Thyroid gland (tissue), 4 donors: Measurements from ENCODE around the gene RPS6KA1. TPM values are rescaled to one million over a fixed set of nuclear protein-coding genes. Genes with fewer than 3 reads are reported as not detected.

Source experiments
- DNase-seq, 2 donors: peaks; one replicate each; pipeline ENCODE4 v3.0.0-alpha.2; 2019
- H3K27ac ChIP-seq, 3 donors: fragments of 200-600 bp; sonication (generic); 1 replicate in 2 of 3; 2 replicates in 1 of 3; pipeline ENCODE4 v1.5.1; 2016 to 2019; ENCODE audit warnings: mild to moderate bottlenecking in 1 of 3, moderate library complexity in 1 of 3
- H3K27me3 ChIP-seq: fragments of 200-600 bp; sonication (generic); one replicate; pipeline ENCODE4 v1.5.1; 2019
- H3K36me3 ChIP-seq, 2 donors: fragments of 200-600 bp; sonication (generic); one replicate each; pipeline ENCODE4 v1.5.1; 2016 to 2019
- H3K4me1 ChIP-seq, 2 donors: fragments of 200-600 bp; sonication (generic); one replicate each; pipeline ENCODE4 v1.5.1; 2017 to 2019
- H3K4me3 ChIP-seq, 3 donors: fragments of 200-600 bp; sonication (generic); replicated peaks in 1 of 3; 1 replicate in 2 of 3; 2 replicates in 1 of 3; pipeline ENCODE4 v1.5.1; 2016; ENCODE audit warnings: mild to moderate bottlenecking in 1 of 3
- H3K9me3 ChIP-seq: fragments of 200-600 bp; sonication (generic); one replicate; pipeline ENCODE4 v1.5.1; 2017
- CTCF ChIP-seq, 6 experiments: fragments of 200-600 bp in 3 of 6; fragments of 450-650 bp in 3 of 6; sonication (generic) in 3 of 6; IDR thresholded peaks; one replicate each; pipeline ENCODE4 v1.5.1; 2016 to 2019; ENCODE audit warnings: antibody characterized with exemption in 6 of 6, mild to moderate bottlenecking in 2 of 6, inconsistent platforms in 1 of 6, moderate library complexity in 1 of 6
- POLR2A ChIP-seq, 2 donors: fragments of 450-650 bp; IDR thresholded peaks; one replicate each; pipeline ENCODE4 v1.6.1; 2017; ENCODE audit warnings: antibody characterized with exemption in 2 of 2, mild to moderate bottlenecking in 2 of 2, moderate library complexity in 1 of 2
- WGBS, 2 donors: methylation state at CpG; one replicate each; pipeline ENCODE4 v1.1.5; 2017; 5-methylcytosine and 5-hydroxymethylcytosine counted together
- intact Hi-C: fragments of 100-400 bp; cut with DNase I; formaldehyde crosslinking; loops from one replicate; pipeline ENCODE4 v1.15.1; 2023
- total RNA-seq, 4 donors: library from RNA; depleted of rRNA; stranded (reverse); fragments of >200 nt; gene quantifications; one replicate each; pipeline ENCODE4 v1.2.3, GENCODE V29; 2016

RPS6KA1 gene
- total RNA-seq, 4 donors from 2014 or later: 55.8 to 98.6 (median 76.3) TPM

DNA sequence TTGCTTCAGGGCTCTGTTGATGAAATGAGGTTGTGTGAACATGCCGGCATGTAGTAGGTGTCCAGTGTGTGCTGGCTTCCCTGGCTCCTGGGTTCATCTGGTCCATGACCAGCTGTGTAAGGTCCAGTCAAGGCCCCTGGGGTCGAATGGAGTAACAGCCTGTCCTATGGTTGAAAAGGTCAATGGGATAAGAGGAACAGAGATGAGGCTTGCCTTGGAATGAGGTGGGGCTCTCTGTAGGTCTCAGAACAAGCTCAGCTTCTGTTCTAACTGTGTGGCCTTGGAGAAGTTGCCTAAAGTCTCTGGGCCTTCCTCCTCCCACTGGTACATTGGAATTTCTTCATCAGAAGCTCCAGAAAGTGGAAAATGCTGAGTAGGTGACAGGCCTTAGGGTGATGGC, 26.6 kb downstream of the RPS6KA1 start:
- Histone ChIP-seq H3K27me3 (no peaks in the 10 kb centered on the region), H3K4me1 (no peaks in the 10 kb centered on the region), H3K9me3 (no peaks in the 10 kb centered on the region), H3K4me3 (no peak overlapping the region), H3K36me3 (peaks cover 60 to 66% of the 10 kb centered on the region in 2 donors), H3K27ac (no peak overlapping the region)
- TF ChIP-seq CTCF (IDR thresholded peaks at IDR 0.05): no peak
- no peak for TF ChIP-seq POLR2A (IDR thresholded peaks at IDR 0.05)
- DNase-seq: no peak
- 86 to 93% methylated on average over 2 of the region's 2 CpGs for WGBS, 2 donors
- intact Hi-C loops: no loop called here

GRCh38 chr1:26557008-26557407, 27.4 kb downstream of the RPS6KA1 start:
- WGBS, 2 donors: 90 to 96% methylated on average over 14 of the region's 14 CpGs
- Histone ChIP-seq H3K4me1 (no peaks in the 10 kb centered on the region), H3K27me3 (no peaks in the 10 kb centered on the region), H3K4me3 (no peak overlapping the region), H3K9me3 (no peaks in the 10 kb centered on the region), H3K36me3 (peaks cover 59 to 67% of the 10 kb centered on the region in 2 donors), H3K27ac (no peak overlapping the region)
- TF ChIP-seq CTCF (IDR thresholded peaks at IDR 0.05) (no peak), POLR2A (IDR thresholded peaks at IDR 0.05) (no peak)
- intact Hi-C loops: no loop called here
- no peak for DNase-seq

DNA sequence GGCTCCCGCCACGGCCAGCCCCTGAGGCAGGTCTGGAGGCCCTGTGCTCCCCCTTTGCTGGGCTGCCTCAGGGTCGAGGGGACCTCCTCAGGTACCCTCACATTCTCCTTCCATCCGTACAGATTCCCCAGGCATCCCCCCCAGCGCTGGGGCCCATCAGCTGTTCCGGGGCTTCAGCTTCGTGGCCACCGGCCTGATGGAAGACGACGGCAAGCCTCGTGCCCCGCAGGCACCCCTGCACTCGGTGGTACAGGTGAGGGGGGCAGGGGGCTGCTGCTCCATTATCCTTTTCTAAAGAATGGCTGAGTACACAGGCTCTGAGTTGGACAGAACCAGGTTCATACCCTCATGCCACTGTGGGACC, 29.1 kb downstream of the RPS6KA1 start:
- H3K4me3 ChIP-seq: no peak overlapping the region
- no peak for TF ChIP-seq POLR2A (IDR thresholded peaks at IDR 0.05)
- no peak for TF ChIP-seq CTCF (IDR thresholded peaks at IDR 0.05)
- WGBS, 2 donors: 93 to 95% methylated on average over 10 to 13 of the region's 13 CpGs
- H3K9me3 ChIP-seq: no peaks in the 10 kb centered on the region
- intact Hi-C loops: no loop called here
- H3K36me3 ChIP-seq: peaks cover 62 to 64% of the 10 kb centered on the region in 2 donors
- DNase-seq: no peak
- H3K27me3 ChIP-seq: no peaks in the 10 kb centered on the region
- no peak overlapping the region for H3K27ac ChIP-seq
- H3K4me1 ChIP-seq: no peaks in the 10 kb centered on the region

DNA sequence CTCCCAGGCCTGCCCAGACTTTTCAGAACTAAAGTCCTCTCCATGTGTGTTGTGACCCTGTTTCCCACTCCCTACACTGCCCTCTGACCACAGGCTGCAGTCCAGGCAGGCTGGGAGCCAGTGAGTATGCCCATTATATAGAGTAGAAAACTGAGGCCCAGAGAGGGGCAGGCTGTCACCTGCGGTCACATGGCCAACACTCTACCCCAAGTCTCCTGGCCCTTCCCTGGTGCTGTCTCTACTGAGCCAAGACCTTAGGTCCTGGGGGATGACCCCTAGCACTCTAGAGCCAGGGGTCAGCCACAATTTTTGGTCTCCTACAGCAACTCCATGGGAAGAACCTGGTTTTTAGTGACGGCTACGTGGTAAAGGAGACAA, 30.8 kb downstream of the RPS6KA1 start:
- 92 to 100% methylated on average over 2 to 3 of the region's 3 CpGs for WGBS, 2 donors
- intact Hi-C loops: no loop called here
- no peak for DNase-seq
- H3K27ac ChIP-seq: no peak overlapping the region
- H3K36me3 ChIP-seq: peaks cover 47% of the 10 kb centered on the region in 2 donors
- TF ChIP-seq POLR2A (IDR thresholded peaks at IDR 0.05) (no peak), CTCF (IDR thresholded peaks at IDR 0.05) (no peak)
- H3K9me3 ChIP-seq: no peaks in the 10 kb centered on the region
- H3K4me3 ChIP-seq: no peak overlapping the region
- H3K4me1 ChIP-seq: no peaks in the 10 kb centered on the region
- H3K27me3 ChIP-seq: no peaks in the 10 kb centered on the region

DNA sequence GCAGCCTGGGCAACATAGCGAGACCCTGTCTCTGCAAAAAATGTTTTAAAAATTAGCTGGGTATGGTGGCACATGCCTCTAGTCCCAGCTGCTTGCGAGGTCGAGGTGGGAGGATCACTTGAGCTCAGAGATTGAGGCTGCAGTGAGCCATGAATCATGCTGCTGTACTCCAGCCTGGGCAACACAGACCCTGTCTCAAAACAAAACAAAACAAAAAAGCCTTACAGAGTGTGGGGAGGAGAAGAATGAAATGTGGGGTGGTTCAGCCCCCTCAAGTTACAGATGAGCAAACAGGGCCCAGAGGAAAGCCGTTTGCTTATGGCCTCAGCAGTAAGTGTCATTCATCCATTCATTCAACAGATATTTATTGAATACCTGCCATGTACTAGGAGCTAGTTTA, 40.7 kb downstream of the RPS6KA1 start:
- DNase-seq: no peak
- H3K4me3 ChIP-seq: no peak overlapping the region
- 87 to 88% methylated on average over 4 of the region's 4 CpGs for WGBS, 2 donors
- H3K36me3 ChIP-seq: peaks cover 34 to 40% of the 10 kb centered on the region in 2 donors
- intact Hi-C loops: no loop called here
- TF ChIP-seq POLR2A (IDR thresholded peaks at IDR 0.05): no peak
- TF ChIP-seq CTCF (IDR thresholded peaks at IDR 0.05): no peak
- H3K27ac ChIP-seq: no peak overlapping the region
- no peaks in the 10 kb centered on the region for H3K27me3 ChIP-seq
- H3K4me1 ChIP-seq: no peaks in the 10 kb centered on the region
- H3K9me3 ChIP-seq: no peaks in the 10 kb centered on the region
